Non-pigmented ciliary epithelial cell (primary cell): ENCODE results near the gene BCAP31.

Experiments used
- DNase-seq: peaks from one replicate; pipeline ENCODE4 v3.0.0-alpha.2; 2010; ENCODE audit warnings: low read depth

Gene BCAP31

GRCh38 chrX:153673428-153674218 lies 50.6 kb downstream of the BCAP31 start, which contains the start of gene PNCK:
Gene PNCK (minus strand): TSS chrX:153673813. CDS start chrX:153673076, 737 bp downstream.
- no peak for DNase-seq

DNA sequence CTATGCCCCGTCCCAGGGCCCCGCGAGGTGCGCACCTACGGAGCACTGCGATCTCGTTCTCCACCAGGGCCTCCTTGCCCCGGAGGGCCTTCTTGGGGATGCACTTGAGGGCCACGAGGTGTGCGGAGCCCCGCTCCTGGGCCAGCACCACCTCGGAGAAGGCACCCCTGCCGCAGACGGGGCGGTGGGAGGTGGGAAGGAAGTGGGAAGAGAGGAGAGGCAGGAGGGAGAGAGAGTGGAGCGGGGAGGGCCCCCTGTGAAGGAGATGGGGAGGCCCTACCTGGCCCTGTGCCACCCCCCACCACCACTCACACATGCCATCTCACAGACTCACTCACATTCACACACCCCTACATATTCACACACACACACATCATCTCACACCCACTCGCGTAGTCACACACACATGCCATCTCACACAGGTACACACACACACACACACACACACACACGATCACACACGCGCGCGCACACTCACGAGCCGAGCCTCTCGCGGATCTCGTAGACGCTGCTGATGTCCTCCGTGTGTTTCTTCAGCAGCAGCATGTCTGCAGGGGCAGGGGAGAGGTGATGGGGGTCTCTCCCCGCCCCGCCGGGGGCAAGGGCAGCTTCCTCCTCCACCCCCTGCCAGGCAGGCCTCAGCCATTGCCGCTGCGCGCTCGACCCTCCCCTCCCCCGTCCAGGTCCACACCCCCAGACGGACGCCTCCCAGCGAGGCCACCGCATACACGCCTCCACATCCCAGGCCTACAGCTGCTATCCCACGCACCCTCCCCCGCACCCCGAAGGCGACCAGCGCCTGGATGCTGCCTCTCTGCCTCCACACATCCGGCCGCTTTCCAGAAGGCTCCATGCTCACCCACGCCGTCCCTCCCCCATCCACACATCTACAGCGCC lies 51.4 kb downstream of the BCAP31 start:
- no peak for DNase-seq

DNA sequence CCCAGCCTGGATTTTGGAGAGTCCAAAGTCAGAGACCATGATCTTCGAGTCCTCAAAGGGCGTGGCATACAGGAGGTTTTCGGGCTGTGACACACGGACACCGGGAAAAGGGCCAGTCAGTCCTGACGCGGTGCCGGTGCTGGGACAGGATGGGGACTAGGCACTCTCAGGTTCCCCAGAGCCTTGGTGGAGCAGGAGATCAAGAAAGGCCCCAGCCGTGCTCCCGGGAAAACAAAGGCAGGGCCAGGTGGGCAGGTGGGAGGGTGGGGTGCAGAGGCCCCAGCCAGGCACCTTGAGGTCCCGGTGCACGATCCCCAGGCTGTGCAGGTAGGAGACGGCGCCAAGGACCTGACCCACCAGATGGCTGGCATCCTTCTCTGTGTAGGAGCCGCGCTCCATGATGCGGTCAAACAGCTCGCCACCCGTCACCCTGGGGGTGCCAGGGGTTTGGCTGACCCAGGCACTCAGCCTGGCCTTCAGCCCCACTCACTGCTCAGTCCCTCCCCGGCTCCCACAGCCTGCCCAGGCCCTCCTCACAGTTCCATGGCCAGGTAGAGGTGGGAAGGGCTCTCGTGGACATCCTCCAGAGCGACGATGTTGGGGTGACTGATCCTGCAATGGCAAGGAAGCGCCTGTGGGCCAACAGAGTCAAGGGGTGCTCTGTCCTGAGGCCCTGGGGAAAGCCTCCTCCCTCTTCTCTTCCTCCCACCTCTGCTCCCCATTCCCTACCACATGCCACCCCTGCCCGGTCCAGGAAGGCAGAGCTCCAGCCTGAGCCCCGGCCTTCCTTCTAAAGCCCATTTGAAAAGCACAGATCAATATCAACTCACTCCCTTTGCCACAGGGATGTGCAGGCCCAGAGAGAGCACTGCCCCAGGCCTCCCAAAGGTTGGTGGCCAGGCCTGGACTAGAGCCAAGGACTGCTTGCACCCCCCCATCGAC lies 52.3 kb downstream of the BCAP31 start:
- no peak for DNase-seq

- DNase-seq: no peak
Observed at GRCh38 chrX:153670748-153671588, 53.2 kb downstream of the BCAP31 start.

DNA sequence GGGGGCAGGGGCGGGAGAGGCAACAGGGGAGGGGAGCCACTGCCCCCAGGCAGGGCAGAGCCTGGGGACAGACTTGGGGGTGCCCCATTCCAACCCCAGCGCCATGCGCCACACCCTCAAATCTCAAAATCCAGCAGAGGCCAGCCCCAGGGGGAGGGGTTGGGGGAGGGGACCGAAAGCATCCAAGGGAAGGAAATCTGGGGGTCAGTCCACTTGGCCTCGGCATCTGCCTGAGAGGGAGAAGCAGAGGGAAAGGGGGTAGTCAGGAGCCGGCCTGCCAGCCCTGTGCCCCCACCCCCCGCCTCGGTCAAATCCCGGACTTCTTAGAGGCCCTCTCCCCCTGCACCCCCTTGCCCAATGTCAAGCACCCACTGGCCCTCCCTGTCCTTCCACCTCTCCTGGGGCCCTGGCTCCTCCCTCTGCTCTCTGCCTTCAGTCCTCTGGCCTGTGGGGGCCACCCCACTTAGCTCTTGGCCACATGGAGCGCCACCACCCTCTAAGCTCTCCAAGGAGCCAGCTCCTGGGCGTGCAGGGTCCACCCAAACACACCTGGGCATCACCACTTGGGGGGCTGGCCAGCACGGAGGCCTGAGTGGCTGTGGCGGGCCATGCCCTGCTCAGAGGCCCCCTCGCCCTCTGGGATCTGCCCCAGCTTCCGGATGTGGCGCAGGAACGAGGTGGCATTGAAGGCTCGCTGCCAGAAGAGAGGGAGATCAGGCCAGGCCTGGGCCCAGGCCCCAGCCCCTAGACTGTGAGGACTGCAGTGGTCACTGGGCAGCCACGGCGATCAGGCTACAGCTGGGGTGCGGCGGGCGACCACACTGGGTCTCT lies 54.1 kb downstream of the BCAP31 start:
- no peak for DNase-seq

DNA sequence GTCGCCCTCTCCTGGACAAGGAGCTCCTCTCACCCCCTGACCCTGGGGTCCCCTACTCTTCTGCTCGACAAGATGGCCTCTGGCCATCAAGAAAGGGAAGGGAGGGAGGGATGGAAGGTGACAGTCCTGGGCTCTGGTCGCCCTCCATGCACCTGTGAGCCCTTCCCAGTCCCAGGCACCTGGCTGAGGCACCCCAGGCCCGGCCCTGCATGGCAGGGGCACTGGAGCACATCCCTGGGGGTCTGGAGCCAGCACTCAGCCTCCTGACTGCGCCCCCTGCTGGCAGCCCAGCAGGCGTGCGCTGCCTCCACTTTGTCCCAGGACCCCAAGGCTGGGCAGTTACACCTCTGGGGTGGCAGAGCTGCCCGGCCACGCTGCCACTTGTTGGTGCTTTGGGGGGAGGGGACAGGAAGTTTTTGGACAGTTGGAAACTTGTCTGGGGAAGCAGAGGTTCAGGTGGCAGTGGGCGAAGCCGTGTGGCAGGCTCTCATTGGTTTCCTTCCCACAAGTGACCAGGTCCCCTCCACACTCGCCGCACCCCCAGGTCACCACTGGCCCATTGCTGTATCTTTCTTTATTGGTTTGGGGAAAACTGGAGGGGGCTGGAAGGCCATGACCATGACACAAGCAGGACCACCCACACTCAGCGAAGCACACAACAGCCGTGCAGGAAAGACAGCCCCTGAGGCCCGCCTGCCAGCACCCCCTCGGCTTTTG lies 54.9 kb downstream of the BCAP31 start:
- DNase-seq: no peak

GRCh38 chrX:153668423-153669173 lies 55.6 kb downstream of the BCAP31 start:
- no peak for DNase-seq

DNA sequence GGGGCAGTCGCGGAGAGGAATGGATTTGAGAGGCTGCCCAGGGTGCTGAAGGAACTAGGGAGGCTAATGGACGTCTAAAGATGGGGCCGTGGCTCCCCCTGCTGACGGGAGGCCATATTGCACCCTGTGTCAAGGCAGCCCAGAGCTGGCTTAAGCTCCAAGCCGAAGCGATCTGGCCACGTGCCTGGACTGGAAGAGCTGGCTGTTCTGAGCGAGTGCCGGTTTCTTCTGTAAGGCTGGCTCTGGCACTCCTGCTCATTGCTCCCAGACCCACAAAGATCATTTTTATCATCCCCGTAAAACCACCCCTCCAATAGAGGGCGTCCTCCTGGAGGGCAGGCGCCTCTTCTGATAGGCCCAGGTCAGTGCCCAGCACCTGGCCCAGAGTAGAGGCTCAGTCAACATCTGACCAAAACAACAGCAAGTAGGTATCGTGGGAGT lies 56.2 kb downstream of the BCAP31 start:
- DNase-seq: peak; percentile 5

DNA sequence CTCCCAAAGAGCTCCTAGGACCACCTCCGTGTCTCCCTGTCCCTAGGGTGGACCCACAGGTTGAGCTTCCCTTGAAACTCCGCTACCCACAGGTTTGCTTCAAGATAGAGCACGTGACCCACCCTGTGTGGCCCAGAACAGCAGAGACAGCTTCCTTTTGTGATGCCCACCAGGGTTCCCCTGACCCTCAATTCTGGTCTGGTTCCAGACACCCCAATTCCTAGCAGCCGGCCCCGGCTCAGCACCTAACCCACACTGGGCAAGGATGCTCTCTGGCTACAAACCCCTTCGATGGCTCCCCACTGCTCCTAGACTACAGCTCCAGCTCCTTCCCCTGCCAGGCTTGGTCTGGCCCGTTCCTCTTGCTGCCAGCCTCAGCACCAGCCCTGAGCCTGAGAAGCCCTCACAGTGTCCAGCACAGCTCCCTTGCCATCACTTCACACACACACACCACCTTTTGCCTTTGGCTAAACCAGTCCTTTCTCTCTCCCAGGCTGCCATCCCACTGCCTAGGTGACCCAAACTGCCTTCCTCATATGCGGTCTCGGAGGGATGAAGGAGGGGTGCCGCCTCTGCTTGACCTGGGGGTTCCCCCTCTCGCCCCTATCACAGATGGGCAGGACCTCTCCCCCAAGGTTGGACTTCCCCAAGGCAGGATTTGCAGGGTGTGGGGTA lies 56.8 kb downstream of the BCAP31 start:
- DNase-seq: no peak

DNA sequence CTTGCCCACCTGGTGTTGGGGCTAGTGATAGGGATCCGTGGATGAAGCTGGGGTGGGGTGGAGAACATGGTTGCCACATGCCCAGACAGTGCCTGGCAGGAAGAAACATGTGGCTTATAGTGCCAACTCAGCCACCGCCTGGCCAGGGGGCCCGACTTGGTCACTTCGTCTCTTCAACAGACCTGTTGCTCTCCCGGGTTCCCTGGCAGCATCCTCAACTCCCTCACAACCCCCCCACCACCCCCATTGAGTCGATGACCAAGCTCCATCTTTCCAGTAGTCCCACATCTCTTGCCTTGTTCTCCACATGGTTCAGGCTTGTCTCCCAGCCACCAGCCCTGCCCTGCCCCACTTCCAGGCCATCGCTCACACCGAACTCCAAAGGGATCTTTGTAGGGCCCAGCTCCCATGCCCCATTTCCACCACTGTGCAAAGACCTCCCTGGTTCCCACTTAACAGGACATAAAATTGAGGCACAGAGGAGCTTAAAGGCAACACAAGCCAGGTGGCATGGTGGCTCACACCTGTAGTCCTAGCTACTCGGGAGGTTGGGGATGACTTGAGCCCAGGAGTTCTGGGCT lies 58.4 kb downstream of the BCAP31 start:
- DNase-seq: no peak

DNA sequence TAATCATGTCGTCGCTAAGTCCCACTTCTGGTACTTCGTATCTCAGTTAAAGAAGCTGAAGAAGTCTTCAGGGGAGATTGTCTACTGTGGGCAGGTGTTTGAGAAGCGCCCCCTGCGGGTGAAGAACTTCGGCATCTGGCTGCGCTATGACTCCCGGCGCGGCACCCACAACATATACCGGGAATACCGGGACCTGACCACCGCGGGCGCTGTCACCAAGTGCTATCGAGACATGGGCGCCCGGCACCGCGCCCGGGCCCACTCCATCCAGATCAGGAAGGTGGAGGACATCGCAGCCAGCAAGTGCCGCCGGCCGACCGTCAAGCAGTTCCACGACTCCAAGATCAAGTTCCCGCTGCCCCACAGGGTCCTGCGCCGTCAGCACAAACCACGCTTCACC lies 61.9 kb downstream of the BCAP31 start:
- no peak for DNase-seq

- no peak for DNase-seq
Observed at GRCh38 chrX:153659268-153659667, 64.9 kb downstream of the BCAP31 start.

DNA sequence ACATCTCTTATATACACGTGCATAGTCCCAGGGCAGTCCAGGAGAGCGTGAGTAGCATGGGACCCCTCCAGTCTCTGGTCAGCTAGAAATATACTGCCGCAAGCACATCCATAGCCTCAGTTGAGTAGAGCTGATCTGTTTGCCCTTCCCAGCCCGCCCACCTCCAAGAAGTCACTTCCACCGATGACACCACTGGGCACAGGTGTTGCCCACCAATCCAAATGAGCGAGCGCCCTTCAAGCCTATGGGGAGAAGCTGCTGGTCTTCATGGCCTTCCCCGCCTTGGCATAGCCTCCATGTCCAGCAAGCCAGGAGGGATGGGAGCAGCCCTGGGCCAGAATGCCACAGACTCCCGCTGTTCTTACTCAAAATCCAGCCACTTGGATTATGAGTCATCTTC lies 67.0 kb downstream of the BCAP31 start:
- no peak for DNase-seq

DNA sequence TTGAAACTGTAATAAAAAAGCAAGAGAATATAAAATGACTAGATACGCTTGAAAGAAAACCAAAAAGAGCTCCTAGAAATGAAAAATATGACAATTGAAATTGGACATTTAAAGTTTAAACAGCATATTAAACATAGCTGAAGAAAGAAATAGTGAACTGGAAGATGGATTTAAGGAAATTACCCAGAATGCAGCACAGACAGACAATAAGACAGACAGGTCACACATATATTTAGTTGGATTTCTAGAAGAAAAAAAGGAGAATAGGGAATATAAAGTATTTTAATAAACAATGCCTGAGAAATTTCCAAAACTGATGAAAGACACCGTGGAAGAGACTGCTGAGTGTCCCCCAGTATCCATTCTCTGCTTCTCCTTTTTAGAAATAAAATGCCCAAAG lies 70.6 kb downstream of the BCAP31 start:
- DNase-seq: no peak

DNA sequence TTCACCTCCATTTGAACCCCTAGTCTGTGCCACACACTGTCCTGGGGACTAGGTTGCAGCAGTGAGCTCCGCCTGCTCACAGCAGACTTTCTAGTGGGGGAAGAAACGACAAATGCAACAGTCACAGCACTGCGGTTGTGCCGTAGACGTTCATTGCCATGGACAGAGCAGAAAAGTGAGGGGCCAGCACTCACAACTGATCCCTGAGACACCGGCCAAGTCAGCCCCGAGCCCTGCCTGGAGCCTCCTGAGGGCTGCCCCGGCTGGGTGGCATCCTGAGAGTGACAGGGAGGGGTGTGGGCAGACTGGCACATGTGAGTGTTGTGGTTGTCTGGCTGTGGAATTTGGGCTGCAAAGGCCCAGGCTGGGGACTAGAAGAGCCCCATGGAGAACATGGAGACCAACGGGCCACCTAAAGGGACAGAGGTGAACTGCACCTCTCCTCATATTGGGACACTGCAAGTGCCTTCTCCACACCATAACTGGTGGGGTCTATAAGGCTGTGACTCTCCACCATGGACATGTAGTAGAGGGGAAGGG lies 72.6 kb downstream of the BCAP31 start:
- no peak for DNase-seq

DNA sequence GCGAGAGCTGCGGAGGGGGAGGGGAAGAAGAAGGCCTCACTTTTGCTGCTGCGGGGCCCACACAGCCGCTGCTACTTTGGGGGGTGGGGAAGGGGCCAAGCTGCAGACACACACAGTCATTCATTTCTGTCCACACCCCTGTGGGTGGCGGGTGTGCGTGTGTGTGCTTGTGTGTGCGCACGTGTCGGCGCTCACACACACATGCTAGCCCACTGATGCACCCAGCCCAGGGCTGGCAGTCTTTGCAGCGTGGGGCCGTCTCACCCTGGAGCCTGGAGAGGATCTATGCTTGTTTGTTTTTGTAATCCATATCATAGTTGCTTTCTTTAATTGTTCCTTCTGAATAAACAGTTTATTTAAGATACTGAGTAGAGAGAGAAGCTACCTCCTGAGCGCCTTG lies 73.2 kb downstream of the BCAP31 start:
- DNase-seq: no peak
